Brain microvascular endothelial cell (primary cell): ENCODE measurements around the gene ZNF205.
"Not testable (repeated sequence)": the region's sequence is repeated elsewhere in the genome, so short reads cannot be mapped to it uniquely, and the experiment has no call there.

Experiments used
- DNase-seq: peaks from one replicate; pipeline ENCODE4 v3.0.0-alpha.2; 2020
- H3K27ac ChIP-seq: fragments of 250-450 bp; sonication (Bioruptor Pico); 2 replicates; pipeline ENCODE4 v1.5.1; 2020; ENCODE audit warnings: mild to moderate bottlenecking, moderate library complexity
- H3K27me3 ChIP-seq: fragments of 250-450 bp; sonication (Bioruptor Pico); replicated peaks from 2 replicates; pipeline ENCODE4 v1.5.1; 2020; ENCODE audit warnings: mild to moderate bottlenecking
- H3K36me3 ChIP-seq: fragments of 250-450 bp; sonication (Bioruptor Pico); replicated peaks from 2 replicates; pipeline ENCODE4 v1.5.1; 2020; ENCODE audit warnings: mild to moderate bottlenecking
- H3K4me3 ChIP-seq: 2 replicates; pipeline ENCODE4 v1.5.1; 2011; ENCODE audit warnings: low read depth, mild to moderate bottlenecking, control low read depth, low read length, moderate library complexity
- in situ Hi-C: cut with HindIII; loops from 2 replicates; pipeline ENCODE4 v1.10.0; 2017; ENCODE audit warnings: low sequenced_read_pairs, low pct_ligation_motif_present
- TF ChIP-seq, protein P1 (sequence below): IDR thresholded peaks from 2 replicates; pipeline ENCODE4 v1.5.1; 2011; ENCODE audit warnings: low read depth, mild to moderate bottlenecking, moderate library complexity, low read length, control low read depth, inconsistent platforms; ENCODE audit errors: missing control alignments

Gene ZNF205

GRCh38 chr16:3138823-3139426, 26.5 kb downstream of the ZNF205 start:
- H3K36me3 ChIP-seq, result peaks cover 20% of the 10 kb centered on the region
- DNase-seq, result no peak
- in situ Hi-C loops, result no loop called here
- no peaks in the 10 kb centered on the region for H3K27me3 ChIP-seq
- no peak overlapping the region for H3K4me3 ChIP-seq
- TF ChIP-seq, protein P1, sequence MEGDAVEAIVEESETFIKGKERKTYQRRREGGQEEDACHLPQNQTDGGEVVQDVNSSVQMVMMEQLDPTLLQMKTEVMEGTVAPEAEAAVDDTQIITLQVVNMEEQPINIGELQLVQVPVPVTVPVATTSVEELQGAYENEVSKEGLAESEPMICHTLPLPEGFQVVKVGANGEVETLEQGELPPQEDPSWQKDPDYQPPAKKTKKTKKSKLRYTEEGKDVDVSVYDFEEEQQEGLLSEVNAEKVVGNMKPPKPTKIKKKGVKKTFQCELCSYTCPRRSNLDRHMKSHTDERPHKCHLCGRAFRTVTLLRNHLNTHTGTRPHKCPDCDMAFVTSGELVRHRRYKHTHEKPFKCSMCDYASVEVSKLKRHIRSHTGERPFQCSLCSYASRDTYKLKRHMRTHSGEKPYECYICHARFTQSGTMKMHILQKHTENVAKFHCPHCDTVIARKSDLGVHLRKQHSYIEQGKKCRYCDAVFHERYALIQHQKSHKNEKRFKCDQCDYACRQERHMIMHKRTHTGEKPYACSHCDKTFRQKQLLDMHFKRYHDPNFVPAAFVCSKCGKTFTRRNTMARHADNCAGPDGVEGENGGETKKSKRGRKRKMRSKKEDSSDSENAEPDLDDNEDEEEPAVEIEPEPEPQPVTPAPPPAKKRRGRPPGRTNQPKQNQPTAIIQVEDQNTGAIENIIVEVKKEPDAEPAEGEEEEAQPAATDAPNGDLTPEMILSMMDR, result no peak
- no peak overlapping the region for H3K27ac ChIP-seq

- H3K4me3 ChIP-seq, H3K27ac ChIP-seq, in situ Hi-C loops, H3K27me3 ChIP-seq, DNase-seq: not testable (repeated sequence)
- H3K36me3 ChIP-seq, result peaks cover 16% of the 10 kb centered on the region
Observed at GRCh38 chr16:3139561-3139960, 27.2 kb downstream of the ZNF205 start.

GRCh38 chr16:3140603-3141427, 28.4 kb downstream of the ZNF205 start:
- DNase-seq, result no peak
- no peak overlapping the region for H3K27ac ChIP-seq
- H3K27me3 ChIP-seq, result no peaks in the 10 kb centered on the region
- in situ Hi-C loops, result no loop called here
- peaks cover 16% of the 10 kb centered on the region for H3K36me3 ChIP-seq
- TF ChIP-seq, protein P1, result no peak
- H3K4me3 ChIP-seq, result no peak overlapping the region

DNA sequence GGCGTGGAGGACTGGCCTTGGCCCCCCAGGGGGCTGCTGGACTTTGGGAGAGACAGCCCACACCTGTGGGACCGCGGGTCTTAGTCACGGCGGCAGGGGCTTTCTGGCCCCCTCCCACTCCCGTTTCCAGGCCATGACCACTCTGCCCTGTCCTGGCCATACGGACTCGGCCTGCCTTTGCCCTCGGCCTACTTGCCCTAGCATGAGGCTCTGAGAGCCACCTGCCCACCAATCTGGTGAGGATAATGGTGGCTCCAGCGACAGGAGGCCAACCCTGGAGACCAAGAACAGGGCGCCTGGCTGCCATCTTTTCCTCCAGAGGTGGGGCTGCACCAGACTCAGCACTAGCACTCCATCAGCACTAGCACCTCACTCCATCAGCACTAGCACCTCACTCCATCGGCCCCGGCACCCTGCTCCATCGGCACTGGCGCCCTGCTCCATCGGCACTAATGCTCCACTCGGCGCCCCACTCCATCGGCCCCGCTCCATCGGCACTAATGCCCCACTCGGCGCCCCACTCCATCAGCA, 29.5 kb downstream of the ZNF205 start:
- Histone ChIP-seq H3K27me3 (no peaks in the 10 kb centered on the region), H3K36me3 (peaks cover 16% of the 10 kb centered on the region), H3K27ac (no peak overlapping the region), H3K4me3 (no peak overlapping the region)
- in situ Hi-C loops, result no loop called here
- no peak for DNase-seq
- TF ChIP-seq, protein P1, result no peak

DNA sequence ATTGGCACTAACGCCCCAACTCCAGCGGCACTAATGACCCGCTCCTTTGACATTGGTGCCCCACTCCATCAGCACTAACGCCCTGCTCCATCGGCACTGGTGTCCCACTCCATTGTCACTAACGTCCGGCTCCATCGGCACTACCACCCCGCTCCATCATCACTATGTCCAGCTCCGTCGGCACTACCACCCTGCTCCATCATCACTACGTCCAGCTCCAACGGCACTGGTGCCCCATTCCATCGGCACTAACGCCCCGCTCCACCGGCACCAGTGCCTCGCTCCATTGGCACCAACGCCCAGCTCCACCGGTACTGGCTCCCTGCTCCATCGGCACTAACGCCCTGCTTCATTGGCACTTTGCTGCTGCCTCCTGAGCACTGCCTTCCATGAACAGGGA, 29.9 kb downstream of the ZNF205 start:
- in situ Hi-C loops, result no loop called here
- Histone ChIP-seq H3K4me3 (no peak overlapping the region), H3K27me3 (no peaks in the 10 kb centered on the region), H3K36me3 (peaks cover 16% of the 10 kb centered on the region), H3K27ac (no peak overlapping the region)
- TF ChIP-seq, protein P1, result no peak
- no peak for DNase-seq

DNA sequence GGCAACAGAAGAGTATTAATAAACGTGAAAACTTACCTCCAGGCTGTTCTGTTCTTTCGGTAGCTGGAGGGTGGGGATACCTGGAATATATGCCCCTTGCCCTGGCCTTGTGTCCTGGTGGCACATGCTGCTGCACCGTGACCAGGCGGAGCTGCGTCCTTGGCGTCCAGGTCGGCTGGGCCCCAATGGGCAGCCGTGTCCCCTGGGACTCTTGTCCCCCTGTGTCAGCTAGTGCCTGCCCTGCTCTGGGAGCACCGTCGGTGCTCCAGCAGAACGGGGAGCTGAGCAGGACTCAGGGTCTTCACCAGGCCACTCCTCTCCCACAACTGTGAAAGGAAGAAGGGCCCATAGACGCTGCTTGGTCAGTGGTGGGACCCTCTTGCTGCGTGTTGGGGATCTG, 30.4 kb downstream of the ZNF205 start:
- in situ Hi-C loops, result no loop called here
- peaks cover 16% of the 10 kb centered on the region for H3K36me3 ChIP-seq
- TF ChIP-seq, protein P1, result no peak
- DNase-seq, result no peak
- no peak overlapping the region for H3K4me3 ChIP-seq
- no peaks in the 10 kb centered on the region for H3K27me3 ChIP-seq
- no peak overlapping the region for H3K27ac ChIP-seq
